ENCODE results near the gene PDE4C. TPM values are rescaled to one million over a fixed set of nuclear protein-coding genes. Genes with fewer than 3 reads are reported as not detected.

PDE4C gene
- total RNA-seq, 1 donor from 2014 or later: 69.8 TPM

DNA sequence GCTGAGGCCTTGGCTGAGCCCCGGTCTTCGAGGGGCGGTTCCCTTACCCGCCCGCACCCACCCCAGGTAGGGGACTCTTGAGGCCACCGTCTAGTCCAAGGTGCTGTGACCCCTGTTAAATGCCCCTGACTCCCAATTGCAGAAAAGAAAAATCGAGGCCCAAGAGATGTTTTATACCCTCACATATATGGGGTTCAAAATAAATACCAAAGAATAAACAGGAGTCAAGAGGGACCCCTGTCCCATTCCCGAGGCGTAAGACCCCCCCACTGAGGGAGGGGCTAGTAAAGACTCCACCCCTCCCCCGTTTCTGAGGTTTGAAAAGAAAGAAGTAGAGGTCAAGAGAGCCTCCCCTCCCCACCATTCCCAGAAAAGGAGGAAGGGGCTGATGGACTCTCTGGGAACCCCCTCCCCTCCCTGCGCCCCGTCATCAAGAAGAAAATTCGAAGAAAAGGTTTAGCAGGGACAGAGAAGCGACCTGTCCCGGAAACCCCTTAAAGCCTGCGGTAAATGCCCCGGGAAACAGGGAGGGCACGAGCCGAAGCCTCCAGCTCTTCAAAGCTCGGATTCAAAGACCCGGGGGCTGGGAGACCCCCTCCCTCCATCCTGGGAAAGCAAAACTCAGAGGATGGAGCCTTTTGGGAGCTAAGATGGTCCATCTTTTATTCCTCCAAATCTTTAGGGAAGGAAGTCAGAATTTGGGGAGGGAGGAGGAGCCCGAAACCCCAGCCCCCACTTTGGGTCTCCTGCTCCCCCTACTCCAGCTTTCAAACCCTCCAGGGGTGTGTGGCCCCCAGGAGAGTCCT, 21.6 kb downstream of the PDE4C start:
- H3K9me3 Mint-ChIP-seq (ENCODE audit: unreplicated experiment): peaks cover 2% of the 10 kb centered on the region
- peak overlapping the region; percentile 87 for H3K4me3 Mint-ChIP-seq (ENCODE audit: unreplicated experiment)
- H3K36me3 Mint-ChIP-seq (ENCODE audit: unreplicated experiment): no peaks in the 10 kb centered on the region

GRCh38 chr19:18203863-18204393, 22.3 kb downstream of the PDE4C start, which contains the start of gene RAB3A:
TSS of gene RAB3A (minus strand) at chr19:18204042. CDS start at chr19:18202740, 1,302 bp downstream.
- H3K36me3 Mint-ChIP-seq (ENCODE audit: unreplicated experiment): no peaks in the 10 kb centered on the region
- DNase-seq: peak; percentile 99
- H3K4me1 Mint-ChIP-seq (ENCODE audit: low read depth, unreplicated experiment): peaks cover 3% of the 10 kb centered on the region
- peak within 1 kb of the TSS; percentile 87 for H3K27ac Mint-ChIP-seq (ENCODE audit: unreplicated experiment)
- peaks cover 2% of the 10 kb centered on the region for H3K9me3 Mint-ChIP-seq (ENCODE audit: unreplicated experiment)
- no peak for TF ChIP-seq CTCF (IDR thresholded peaks at IDR 0.05; ENCODE audit: partially characterized antibody, unreplicated experiment)
- peaks cover 4% of the 10 kb centered on the region for H3K27me3 Mint-ChIP-seq (ENCODE audit: unreplicated experiment)
- peak within 1 kb of the TSS; percentile 98 for H3K4me3 Mint-ChIP-seq (ENCODE audit: unreplicated experiment)

More for the DNA sequence above, 21.6 kb downstream of the PDE4C start:
- Mint-ChIP-seq H3K27me3 (ENCODE audit: unreplicated experiment) (peaks cover 4% of the 10 kb centered on the region), H3K4me1 (ENCODE audit: low read depth, unreplicated experiment) (peaks cover 3% of the 10 kb centered on the region), H3K27ac (ENCODE audit: unreplicated experiment) (peak overlapping the region; percentile 87)
- no peak for TF ChIP-seq CTCF (IDR thresholded peaks at IDR 0.05; ENCODE audit: partially characterized antibody, unreplicated experiment)
- peak; percentile 73 for DNase-seq

DNA sequence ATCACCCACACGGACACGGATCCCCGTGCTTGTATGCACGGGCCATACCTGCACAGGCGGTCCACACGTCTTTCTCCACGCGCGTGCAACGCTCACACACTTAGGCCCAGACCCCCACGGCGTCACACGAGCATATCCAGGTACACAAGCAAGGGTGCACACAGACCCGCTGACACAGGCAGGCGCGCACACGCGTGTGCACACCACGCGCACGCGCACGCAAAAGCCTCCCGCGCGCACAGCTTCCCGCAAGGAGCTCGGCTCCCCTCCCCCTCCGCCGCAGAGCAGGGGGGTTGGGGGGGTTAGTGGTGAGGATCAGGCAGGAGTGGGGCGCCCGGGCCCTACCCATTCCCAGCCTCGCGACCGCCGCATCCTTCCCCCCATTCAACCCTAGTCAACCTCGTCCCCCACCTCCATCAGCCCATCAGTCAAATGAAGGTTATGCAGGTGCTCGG, 22.8 kb downstream of the PDE4C start:
- no peaks in the 10 kb centered on the region for H3K36me3 Mint-ChIP-seq (ENCODE audit: unreplicated experiment)
- H3K9me3 Mint-ChIP-seq (ENCODE audit: unreplicated experiment): peaks cover 2% of the 10 kb centered on the region
- peaks cover 4% of the 10 kb centered on the region for H3K27me3 Mint-ChIP-seq (ENCODE audit: unreplicated experiment)
- TF ChIP-seq CTCF (IDR thresholded peaks at IDR 0.05; ENCODE audit: partially characterized antibody, unreplicated experiment): no peak
- H3K27ac Mint-ChIP-seq (ENCODE audit: unreplicated experiment): peak overlapping the region; percentile 76
- H3K4me1 Mint-ChIP-seq (ENCODE audit: low read depth, unreplicated experiment): peaks cover 3% of the 10 kb centered on the region
- peak overlapping the region; percentile 98 for H3K4me3 Mint-ChIP-seq (ENCODE audit: unreplicated experiment)
- no peak for DNase-seq

DNA sequence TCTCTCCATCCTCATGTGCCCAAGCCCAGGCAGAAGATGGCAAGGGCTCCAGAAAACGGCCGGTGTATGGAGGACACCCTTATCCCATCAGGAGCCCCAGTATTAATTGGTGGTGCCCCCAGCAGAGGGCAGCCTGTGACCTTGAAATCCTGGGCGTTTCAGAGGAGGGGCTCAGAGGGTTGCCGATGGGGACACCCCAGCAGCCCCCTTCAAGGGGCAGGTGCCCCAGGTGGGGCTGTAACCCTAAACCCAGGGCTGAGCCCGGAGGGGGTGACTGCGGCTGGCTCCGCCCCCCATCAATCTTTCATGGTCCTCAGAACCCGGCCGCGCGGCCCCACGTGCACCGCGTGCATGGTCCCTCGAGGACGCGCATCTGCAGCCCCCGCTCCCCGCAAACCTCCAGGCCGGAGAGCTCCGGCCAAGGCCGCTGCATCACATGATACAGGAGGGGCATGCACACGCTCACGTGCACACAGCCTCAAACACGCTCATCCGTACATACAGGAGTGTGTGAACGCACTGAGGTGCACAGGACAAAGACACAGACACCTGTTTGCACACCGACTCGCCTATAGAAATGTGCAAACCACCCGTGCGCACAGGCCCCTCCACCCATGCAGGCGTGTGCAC, 23.3 kb downstream of the PDE4C start:
- TF ChIP-seq CTCF (IDR thresholded peaks at IDR 0.05; ENCODE audit: partially characterized antibody, unreplicated experiment): no peak
- no peaks in the 10 kb centered on the region for H3K36me3 Mint-ChIP-seq (ENCODE audit: unreplicated experiment)
- H3K4me3 Mint-ChIP-seq (ENCODE audit: unreplicated experiment): peak overlapping the region; percentile 98
- peaks cover 3% of the 10 kb centered on the region for H3K27me3 Mint-ChIP-seq (ENCODE audit: unreplicated experiment)
- H3K4me1 Mint-ChIP-seq (ENCODE audit: low read depth, unreplicated experiment): peaks cover 3% of the 10 kb centered on the region
- H3K27ac Mint-ChIP-seq (ENCODE audit: unreplicated experiment): peak overlapping the region; percentile 76
- H3K9me3 Mint-ChIP-seq (ENCODE audit: unreplicated experiment): peaks cover 2% of the 10 kb centered on the region
- DNase-seq: peak; percentile 49
